ENCODE results near the gene SHISA5. TPM values are rescaled to one million over a fixed set of nuclear protein-coding genes. Genes with fewer than 3 reads are reported as not detected.
A peak's percentile ranks its signal among the peaks of the same experiment; 100 is the strongest.

The SHISA5 gene
- total RNA-seq, 1 donor from 2014 or later = 283 TPM

DNA sequence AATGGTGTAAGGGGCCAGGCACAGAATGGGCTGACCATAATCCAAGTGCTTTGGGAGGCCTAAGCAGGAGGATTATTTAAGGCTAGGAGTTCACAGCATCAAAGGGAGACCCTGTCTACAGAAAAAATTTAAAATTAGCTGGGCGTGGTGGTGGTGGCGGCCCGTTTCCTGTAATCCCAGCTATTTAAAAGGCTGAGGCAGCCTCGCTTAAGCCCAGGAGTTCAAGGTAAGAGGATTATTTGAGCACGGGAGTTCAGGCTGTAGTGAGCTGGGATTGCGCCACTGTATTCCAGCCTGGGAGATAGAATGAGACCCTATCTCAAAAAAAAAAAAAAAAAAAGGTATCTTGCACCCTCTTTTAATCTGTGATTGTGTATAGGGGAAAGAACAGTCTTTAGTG is 62.0 kb downstream of the SHISA5 start:
- Mint-ChIP-seq H3K4me1 (ENCODE audit: unreplicated experiment) (peaks cover 24% of the 10 kb centered on the region), H3K4me3 (ENCODE audit: unreplicated experiment) (peak overlapping the region; percentile 97), H3K36me3 (ENCODE audit: low read depth, unreplicated experiment) (peaks cover 3% of the 10 kb centered on the region), H3K27ac (ENCODE audit: unreplicated experiment) (no peak overlapping the region), H3K9me3 (ENCODE audit: unreplicated experiment) (no peaks in the 10 kb centered on the region), H3K27me3 (ENCODE audit: unreplicated experiment) (peaks cover 25% of the 10 kb centered on the region)
- no peak for DNase-seq (ENCODE audit: low spot score)
- TF ChIP-seq, protein P1, sequence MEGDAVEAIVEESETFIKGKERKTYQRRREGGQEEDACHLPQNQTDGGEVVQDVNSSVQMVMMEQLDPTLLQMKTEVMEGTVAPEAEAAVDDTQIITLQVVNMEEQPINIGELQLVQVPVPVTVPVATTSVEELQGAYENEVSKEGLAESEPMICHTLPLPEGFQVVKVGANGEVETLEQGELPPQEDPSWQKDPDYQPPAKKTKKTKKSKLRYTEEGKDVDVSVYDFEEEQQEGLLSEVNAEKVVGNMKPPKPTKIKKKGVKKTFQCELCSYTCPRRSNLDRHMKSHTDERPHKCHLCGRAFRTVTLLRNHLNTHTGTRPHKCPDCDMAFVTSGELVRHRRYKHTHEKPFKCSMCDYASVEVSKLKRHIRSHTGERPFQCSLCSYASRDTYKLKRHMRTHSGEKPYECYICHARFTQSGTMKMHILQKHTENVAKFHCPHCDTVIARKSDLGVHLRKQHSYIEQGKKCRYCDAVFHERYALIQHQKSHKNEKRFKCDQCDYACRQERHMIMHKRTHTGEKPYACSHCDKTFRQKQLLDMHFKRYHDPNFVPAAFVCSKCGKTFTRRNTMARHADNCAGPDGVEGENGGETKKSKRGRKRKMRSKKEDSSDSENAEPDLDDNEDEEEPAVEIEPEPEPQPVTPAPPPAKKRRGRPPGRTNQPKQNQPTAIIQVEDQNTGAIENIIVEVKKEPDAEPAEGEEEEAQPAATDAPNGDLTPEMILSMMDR (IDR thresholded peaks at IDR 0.05; ENCODE audit: unreplicated experiment) = no peak

DNA sequence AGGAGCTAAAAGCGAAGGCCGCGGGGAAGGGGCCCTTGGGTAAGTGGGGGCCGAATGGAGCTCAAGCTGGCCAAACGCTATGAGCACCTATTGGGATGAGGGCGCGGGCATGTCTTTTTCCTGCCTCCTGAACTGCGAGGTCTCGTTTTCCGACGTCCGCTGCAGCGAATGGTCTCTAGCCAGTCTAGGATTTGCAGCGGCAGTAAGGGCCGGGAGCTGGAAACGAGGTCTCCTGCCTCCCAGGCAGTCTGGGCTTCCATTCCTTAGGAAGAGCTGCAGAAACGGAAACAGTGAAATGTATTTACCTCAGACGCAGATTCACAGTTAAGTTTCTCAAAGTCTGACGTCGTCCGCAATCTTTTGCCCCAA is 63.4 kb downstream of the SHISA5 start:
- TF ChIP-seq, protein P1 (IDR thresholded peaks at IDR 0.05; ENCODE audit: unreplicated experiment) = no peak
- no peaks in the 10 kb centered on the region for H3K9me3 Mint-ChIP-seq (ENCODE audit: unreplicated experiment)
- DNase-seq (ENCODE audit: low spot score) = peak; percentile 36
- peaks cover 23% of the 10 kb centered on the region for H3K27me3 Mint-ChIP-seq (ENCODE audit: unreplicated experiment)
- H3K4me1 Mint-ChIP-seq (ENCODE audit: unreplicated experiment) = peaks cover 15% of the 10 kb centered on the region
- peak overlapping the region; percentile 91 for H3K27ac Mint-ChIP-seq (ENCODE audit: unreplicated experiment)
- H3K4me3 Mint-ChIP-seq (ENCODE audit: unreplicated experiment) = peak overlapping the region; percentile 97
- H3K36me3 Mint-ChIP-seq (ENCODE audit: low read depth, unreplicated experiment) = peaks cover 3% of the 10 kb centered on the region

DNA sequence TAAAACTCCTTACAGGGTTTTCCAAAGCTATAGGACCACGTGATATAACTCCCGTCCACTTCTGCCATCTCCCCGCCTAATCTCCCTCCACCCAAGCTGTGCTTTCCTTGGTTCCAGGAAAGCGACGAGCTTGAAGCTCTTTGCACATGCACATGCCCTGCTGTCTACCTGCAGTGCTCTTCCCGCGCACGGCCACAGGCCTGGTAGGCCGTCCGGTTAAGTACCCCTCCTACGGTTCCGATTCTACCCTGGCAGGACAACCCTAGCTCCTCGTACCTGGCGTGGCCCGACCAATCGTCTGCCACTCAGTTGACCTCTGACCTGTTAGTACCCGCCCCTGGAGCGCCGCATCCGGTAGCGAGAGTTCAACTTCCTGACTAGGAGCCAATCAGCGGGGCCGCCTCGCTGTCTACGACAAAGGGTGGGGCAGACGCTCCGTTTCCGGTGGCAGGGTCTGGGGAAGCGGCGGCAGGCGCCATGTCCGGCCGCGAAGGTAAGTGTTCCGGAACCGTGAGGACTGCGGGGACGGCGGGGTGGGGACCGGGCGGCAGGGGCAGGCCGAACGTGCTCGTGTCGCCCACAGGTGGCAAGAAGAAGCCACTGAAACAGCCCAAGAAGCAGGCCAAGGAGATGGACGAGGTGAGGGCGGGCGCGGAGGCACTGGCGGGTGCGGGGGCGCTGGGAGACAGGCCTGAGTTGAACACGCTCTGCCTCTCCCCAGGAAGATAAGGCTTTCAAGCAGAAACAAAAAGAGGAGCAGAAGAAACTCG is 64.0 kb downstream of the SHISA5 start, which contains the start of the genes CCDC51 and TMA7:
TSS of gene CCDC51 (minus strand) at position 300 of the 770 bp plus-strand sequence. CDS start 4,991 bp downstream, outside the sequence.
TSS of gene TMA7 (plus strand) at position 438 of the 770 bp plus-strand sequence. CDS start at position 478, 40 bp downstream.
- peaks cover 7% of the 10 kb centered on the region for H3K36me3 Mint-ChIP-seq (ENCODE audit: low read depth, unreplicated experiment)
- no peaks in the 10 kb centered on the region for H3K9me3 Mint-ChIP-seq (ENCODE audit: unreplicated experiment)
- H3K27me3 Mint-ChIP-seq (ENCODE audit: unreplicated experiment) = peaks cover 23% of the 10 kb centered on the region
- H3K4me3 Mint-ChIP-seq (ENCODE audit: unreplicated experiment) = peak within 1 kb of the TSS; percentile 97
- TF ChIP-seq, protein P1 (IDR thresholded peaks at IDR 0.05; ENCODE audit: unreplicated experiment) = no peak
- peak; percentile 95 for DNase-seq (ENCODE audit: low spot score)
- H3K27ac Mint-ChIP-seq (ENCODE audit: unreplicated experiment) = peak within 1 kb of the TSS; percentile 91
- H3K4me1 Mint-ChIP-seq (ENCODE audit: unreplicated experiment) = peaks cover 14% of the 10 kb centered on the region

DNA sequence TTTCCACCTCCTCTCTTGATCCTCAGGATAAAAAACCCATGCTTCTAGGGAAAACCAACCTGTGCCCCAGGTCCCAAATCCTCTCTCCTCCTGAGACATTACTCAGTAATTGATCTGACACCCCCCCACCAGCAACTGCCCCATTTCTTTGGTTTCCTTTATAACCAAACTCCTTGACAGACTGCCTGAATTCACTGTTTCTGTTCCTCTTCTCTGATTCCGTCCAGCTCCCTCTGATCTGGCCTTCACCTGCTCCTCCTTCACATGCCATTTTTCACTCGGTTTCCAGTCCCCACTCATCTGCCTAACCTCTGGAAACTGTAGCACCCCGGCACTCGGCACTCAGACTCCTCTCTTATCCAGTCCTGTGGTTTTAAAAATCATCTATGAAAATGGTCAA is 66.2 kb downstream of the SHISA5 start:
- H3K9me3 Mint-ChIP-seq (ENCODE audit: unreplicated experiment) = no peaks in the 10 kb centered on the region
- no peak overlapping the region for H3K27ac Mint-ChIP-seq (ENCODE audit: unreplicated experiment)
- H3K4me1 Mint-ChIP-seq (ENCODE audit: unreplicated experiment) = peaks cover 14% of the 10 kb centered on the region
- peak overlapping the region; percentile 3 for H3K4me3 Mint-ChIP-seq (ENCODE audit: unreplicated experiment)
- H3K36me3 Mint-ChIP-seq (ENCODE audit: low read depth, unreplicated experiment) = peaks cover 7% of the 10 kb centered on the region
- H3K27me3 Mint-ChIP-seq (ENCODE audit: unreplicated experiment) = peaks cover 23% of the 10 kb centered on the region
- no peak for DNase-seq (ENCODE audit: low spot score)
- TF ChIP-seq, protein P1 (IDR thresholded peaks at IDR 0.05; ENCODE audit: unreplicated experiment) = no peak

DNA sequence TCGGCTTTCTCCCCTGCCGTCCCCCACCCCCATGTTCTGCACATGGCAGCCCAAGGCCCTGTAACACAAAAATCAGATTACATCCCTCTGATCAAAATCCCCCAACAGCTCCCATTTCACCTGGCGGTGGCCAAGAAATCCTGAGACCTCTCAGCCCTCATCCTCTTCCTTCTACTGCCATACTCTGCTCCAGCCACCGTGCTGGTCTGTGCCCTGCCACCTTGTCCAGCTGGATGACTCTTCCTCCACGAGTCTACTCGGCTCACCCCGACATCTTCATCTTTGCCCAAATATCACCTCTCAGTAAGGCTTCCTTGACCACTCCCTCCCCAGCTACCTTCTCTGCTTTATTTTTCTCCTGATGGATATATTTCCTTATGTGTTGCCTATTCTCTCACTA is 67.1 kb downstream of the SHISA5 start:
- TF ChIP-seq, protein P1 (IDR thresholded peaks at IDR 0.05; ENCODE audit: unreplicated experiment) = no peak
- no peaks in the 10 kb centered on the region for H3K9me3 Mint-ChIP-seq (ENCODE audit: unreplicated experiment)
- no peak for DNase-seq (ENCODE audit: low spot score)
- H3K27ac Mint-ChIP-seq (ENCODE audit: unreplicated experiment) = no peak overlapping the region
- H3K36me3 Mint-ChIP-seq (ENCODE audit: low read depth, unreplicated experiment) = peaks cover 12% of the 10 kb centered on the region
- peaks cover 12% of the 10 kb centered on the region for H3K4me1 Mint-ChIP-seq (ENCODE audit: unreplicated experiment)
- no peak overlapping the region for H3K4me3 Mint-ChIP-seq (ENCODE audit: unreplicated experiment)
- H3K27me3 Mint-ChIP-seq (ENCODE audit: unreplicated experiment) = peaks cover 23% of the 10 kb centered on the region

Measured in endothelial cell (in vitro differentiated cells).